HG02973 (cell line): Measurements from ENCODE around the gene SYNE1.
A peak's percentile ranks its signal among the peaks of the same experiment; 100 is the strongest.
"Not testable (repeated sequence)": the region's sequence is repeated elsewhere in the genome, so short reads cannot be mapped to it uniquely, and the experiment has no call there.

Source experiments
- ATAC-seq: cut with Tn5 transposase; IDR thresholded peaks from one replicate; pipeline ENCODE4 v1.9.1; 2021; ENCODE audit warnings: moderate library complexity; ENCODE audit not compliant: unreplicated experiment

The SYNE1 gene

DNA sequence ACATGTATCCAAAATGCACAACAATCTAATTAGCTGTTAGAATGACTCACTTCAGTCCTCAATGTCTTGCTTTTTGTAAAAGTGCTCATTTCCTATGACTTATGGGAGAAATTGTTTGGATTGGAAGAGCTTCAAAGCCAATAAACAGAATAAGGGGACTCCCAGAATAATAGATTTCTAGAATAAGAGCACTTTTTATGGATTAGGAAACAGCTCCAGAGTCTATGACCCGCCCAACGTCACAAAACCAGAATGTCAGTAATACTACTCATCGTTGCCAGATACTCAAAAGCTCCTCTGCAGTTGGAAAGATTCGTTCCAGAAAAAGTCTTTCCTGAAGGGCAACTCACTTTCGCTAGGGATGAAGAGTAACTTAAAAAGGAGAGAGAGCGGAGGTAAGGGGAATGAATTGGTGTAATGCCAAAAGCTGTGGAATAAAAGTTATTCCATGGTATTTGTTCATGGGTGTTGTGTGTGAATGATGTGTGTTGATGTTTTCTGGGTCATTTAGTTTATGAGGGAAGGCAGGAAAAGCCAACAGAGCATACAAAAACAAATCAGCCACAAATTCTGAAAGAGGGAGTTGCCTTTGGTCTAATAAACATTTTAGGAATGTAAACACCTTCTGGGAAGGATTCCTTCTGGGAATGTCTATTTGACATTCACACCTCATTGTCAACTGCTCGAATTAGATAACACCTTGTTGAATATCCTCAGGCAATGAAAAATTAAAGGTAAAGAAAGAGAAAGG, 64.6 kb downstream of the SYNE1 start:
- ATAC-seq: no peak

DNA sequence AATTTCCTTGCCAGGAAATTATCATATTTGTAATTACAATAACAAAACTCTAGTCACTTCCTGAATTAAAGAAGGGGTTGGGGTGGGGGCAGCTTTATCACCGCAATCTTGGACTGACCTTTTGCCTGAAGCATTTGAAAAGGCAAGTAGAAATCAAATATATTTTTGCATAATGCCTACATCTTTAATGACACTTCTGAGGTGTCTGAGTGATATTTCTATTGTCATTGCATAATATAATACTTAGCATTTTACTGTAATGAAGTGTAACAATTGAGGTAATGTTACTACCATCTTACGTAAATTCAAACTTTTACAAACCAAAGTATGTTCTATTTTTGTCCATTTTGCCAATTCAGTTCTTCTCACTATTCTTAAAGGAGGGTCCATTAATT, 65.2 kb downstream of the SYNE1 start:
- no peak for ATAC-seq

DNA sequence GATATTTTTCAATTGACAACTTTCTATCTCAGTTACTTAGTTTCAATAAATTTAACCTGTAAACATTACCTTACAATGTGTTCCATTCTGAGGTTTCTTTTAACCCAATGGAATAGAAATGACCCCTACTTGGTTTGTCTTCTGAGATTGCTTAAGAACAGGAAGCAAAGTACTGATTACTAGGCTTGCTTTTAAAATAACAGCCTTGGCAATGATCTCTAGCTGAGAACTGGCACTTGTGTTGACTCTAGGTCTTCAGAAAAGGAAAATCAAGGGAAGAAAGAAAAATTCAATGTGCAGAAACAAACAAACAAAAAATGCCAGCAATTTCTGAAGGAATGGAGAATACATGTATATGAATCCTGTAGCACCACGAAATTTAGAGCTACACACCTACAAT, 66.1 kb downstream of the SYNE1 start:
- ATAC-seq: no peak

DNA sequence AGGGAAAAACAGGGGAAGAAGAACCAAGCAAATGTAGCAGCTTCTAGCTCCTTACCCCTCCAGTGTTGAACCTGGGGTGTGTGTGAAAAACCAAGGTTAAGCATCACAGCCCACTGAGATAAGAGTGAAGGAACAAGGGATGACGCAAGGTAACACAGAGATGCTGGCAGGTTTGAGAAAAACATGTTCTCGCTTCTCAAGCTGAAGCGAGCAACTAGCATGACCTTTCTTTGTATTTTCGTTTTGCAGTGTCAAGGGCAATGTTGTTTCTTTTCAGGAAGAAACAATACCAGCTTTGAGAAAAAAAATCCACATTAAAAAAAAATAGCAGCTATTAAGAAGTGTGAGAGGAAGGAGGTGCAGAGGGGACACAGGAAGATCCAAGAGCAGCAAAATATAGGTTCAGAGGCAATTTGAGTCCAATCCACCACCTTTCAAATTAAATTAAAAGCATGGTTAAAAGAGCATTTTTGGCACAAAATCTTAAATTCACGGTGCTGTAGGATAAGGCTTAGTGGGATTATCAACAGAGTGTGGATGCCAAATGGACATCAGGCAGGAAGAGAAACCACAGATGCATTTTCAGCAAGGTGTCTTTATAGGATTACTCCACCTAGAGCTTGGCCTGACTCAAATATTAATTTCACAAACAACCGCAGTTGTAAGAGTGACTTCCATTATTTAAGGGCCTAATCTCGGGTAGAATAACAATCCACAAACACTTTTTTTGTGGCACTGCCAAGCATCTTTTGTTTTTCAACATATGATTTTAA, 70.9 kb downstream of the SYNE1 start:
- no peak for ATAC-seq

DNA sequence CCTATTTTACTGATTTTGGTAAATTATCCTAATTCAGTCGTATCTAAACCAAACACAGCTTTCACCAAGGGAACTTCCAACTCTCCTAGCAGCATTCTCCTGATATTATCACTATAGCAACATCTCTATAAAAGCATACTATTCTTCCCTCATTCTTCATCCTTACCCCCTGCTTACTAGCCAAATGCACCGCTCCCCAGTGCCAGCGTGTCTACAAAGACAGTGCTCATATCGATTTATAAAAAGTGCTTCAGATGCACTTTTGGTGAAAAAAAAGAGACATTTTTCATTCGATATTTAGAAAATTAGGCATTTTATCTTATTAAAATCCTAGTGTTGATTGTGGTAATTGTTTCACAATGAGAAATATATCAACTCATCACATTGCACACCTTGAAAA, 74.0 kb downstream of the SYNE1 start:
- no peak for ATAC-seq

DNA sequence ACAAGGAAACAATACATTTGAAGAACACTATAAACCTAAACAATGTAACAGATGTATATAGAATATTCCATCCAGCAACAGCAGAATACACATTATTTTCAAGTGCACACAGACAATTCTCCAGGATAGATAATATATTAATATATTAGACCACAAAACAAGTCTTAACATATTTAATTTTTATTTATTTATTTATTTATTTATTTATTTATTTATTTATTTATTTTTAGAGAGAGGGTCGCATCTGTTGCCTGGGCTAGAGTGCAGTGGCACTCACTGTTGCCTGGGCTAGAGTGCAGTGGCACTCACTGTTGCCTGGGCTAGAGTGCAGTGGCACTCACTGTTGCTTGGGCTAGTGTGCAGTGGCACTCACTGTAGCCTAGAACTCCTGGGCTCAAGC, 78.4 kb downstream of the SYNE1 start:
- ATAC-seq: not testable (repeated sequence)

DNA sequence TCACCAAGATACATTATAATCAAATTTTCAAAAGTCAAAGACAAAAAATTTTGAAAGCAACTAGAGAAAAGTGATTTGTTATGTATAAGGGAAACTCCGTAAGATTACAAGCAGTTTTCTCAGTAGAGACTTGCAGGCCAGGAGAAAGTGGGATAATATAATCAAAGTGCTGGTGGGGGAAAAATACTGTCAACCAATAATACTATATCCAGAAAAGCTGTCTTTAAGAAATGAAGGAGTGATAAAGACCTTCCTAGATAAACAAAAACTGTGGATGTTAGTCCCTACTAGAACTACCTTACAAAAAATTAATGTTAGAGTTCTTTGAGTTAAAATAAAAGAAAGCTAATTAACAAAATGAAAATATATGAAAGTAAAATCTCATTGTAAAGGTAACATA, 79.7 kb downstream of the SYNE1 start:
- no peak for ATAC-seq

DNA sequence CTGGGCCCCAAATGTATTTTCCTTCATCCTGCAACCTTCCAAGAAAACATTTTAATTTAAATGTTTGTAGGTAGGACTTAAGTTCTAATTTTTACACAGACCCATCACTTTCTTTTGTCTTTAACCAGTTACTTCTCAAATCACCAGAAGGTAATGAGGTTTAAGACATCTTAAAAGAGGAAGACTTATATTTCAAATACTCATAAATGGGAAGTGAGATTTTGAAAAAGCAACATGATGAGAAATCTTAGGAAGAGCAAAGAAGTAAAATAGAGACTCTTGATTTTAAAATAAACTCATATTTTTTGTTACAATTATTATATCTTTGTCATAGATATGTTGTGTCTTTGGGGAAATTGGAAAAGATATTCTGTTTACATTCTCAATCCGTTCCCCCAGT, 82.3 kb downstream of the SYNE1 start:
- no peak for ATAC-seq

DNA sequence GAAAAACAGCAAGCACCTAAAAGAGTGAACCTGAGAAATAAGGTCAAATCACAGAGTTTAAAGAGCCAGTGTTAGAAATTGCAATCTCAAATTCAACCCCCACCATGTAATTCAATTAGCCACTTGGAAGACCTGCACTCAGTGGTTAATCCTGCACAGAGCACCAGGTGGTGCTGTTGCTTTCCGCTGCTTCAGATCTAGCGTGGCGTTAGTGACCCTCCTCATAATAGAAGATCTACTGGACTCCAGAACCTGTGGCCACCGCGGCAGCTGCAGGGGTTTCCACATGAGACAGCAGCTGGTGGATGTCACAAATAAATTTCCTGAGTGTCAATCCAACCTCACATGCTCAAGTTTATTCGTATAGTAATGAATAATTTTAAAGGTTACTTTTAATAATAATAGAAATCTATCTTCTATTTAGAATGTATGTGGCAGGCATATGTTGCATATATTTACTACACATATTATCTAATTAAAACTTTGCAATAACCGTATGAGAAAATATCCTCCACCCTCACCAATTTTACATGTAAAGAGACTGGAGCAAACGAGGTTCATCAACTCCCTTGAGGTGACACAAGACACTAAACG, 84.4 kb downstream of the SYNE1 start:
- peak; percentile 93 for ATAC-seq

DNA sequence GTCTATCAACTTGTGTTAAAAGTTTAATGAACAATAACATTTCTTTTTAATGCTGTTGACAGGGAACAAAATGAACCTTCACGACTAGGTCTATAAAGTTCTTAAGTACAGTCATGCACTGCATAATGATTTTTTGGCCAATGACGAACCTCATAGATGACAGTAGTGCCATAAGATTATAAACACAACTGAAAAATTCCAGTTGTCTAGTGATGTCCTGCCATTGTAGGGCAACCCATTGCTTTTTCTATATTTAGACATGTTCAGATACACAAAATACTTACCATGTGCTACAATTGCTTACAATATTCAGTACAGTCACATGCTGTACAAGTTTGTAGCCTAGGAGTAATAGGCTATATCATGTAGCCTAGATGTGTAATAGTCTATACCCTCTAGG, 93.6 kb downstream of the SYNE1 start:
- no peak for ATAC-seq

DNA sequence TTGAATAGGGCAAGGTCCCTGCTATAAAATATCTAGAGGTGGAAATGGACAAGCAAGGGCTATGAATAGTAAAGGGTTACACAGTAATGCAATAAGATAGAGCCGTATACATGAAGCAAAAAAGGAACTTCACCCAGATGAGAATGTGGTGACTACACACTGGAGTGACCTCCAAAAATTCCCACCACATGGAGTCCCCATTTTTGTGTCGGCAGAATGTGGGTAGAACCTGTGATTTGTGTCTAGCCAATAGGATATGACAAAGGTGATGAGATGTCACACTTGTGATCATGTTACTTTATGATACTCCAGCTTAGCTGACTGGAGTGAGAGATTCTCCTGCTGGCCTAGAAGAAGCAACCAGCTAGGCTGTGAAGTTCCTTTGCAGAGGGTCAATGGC, 96.8 kb downstream of the SYNE1 start:
- ATAC-seq: no peak

DNA sequence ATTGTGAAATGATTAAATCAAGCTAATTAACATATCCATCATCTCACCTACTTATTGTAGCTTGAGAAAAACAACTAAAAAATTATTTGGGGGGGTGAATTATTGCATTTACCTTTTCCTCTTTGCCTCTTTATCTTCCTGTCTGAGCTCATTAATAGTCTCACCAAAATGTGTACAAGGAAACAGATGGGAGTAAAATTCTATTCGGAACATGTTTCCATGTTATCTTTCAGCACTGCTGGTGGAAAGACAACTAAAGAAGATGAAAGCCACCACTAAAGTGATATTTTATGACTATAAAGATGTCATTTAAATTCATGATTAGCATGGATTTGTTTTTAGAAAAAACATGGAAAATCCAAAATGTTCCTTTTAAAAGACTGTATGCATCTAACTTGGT, 102.6 kb downstream of the SYNE1 start:
- no peak for ATAC-seq

DNA sequence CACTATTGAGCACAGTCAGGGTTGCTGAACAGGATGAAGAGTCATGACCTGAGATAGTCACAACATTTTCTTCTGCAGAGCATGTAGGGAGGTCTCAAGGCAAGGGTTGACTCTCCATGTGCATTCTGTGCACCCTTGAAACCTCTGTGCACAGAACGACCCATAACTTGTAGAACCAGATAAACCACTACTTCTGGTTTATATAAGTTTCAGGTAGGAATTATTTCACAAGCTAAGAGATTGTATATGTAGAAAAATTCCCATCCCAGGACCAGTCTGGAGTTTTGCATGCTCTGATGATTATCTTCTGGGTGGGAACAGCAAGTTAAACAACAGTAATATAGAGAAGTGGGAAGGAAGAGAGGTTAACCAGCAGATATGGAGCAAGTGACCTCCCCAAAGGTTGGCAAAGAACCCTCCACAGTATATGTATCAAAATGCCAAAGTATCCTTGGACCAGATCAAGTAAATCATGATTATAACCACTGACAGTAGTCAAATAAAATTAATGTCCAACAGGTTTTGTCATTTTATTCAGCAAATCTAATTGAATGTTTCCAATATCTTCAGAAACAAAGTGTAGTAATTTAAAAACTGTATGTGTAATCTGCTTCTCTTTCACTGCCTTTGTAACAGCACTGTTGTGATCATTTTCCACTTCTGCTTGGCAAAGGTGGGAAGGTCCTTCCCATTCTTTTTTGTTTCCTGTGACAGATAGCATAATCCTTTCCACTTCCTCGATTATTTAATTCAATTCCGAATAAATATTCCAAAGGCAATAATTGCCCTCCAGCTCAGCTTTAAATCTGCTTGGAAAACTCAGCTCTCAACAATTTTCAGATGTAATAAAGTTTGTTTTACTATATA, 104.4 kb downstream of the SYNE1 start:
- ATAC-seq: no peak

DNA sequence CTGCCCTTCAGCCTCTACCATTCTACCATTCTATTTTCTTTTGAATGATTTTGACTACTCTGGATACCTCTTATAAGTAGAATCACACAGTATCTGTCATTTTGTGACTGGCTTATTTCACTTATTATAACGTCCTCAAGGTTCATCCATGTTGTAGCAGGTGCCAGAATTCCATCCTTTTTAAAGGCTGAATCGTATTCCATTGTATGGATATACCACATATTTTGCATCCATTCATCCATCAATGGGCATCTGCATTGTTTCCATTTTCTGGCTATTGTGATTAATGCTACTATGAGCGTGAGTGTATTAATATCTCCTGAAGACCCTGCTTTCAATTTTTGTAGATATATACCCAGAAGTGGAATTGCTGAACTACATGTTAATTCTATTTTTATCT, 105.5 kb downstream of the SYNE1 start:
- ATAC-seq: no peak

DNA sequence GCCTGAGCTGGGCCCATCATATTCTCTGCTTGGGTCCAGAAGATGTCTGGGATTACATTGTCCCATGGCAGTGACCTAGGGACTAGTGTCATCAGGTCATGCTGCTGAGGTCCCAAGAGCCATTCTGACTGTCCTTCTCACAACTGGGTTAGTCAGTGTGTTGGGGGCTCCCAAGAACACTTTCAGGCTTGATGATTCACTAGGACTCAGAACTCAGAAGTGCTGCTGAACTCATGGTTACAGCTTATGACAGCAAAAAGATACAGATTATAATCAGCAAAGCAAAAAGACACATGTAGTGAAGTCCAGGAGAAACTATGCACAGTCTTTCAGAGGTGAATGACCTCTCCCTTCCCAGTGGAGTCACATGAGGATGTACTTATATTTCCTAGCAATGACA, 107.8 kb downstream of the SYNE1 start:
- no peak for ATAC-seq

DNA sequence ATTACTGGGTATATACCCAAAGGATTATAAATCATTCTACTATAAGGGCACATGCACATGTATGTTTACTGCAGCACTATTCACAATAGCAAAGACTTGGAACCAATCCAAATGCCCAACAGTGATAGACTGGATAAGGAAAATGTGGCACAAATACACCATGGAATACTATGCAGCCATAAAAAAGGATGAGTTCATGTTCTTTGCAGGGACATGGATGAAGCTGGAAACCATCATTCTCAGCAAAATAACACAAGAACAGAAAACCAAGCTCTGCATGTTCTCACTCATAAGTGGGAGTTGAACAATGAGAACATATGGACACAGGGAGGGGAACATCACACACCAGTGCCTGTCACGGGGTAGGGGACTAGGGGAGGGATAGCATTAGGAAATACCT, 123.0 kb downstream of the SYNE1 start:
- ATAC-seq: not testable (repeated sequence)

DNA sequence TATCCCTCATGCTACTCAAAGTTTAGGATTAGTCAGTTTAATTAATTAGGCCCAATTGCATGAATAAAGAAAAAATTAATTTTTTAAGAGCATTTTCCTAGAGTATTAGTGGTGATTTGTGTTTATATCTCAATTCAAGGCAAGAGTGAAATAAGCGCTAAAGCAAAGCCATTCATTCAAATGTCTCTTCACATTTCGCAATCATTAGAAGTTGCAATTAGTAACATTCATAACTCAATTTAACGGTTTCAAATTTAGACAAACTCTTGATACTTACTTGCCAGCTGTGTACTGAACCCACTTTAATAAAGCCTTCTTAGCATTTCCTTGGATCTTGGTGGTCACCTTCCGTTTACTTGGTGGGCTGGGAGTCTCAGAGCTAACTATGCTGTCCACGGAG, 127.2 kb downstream of the SYNE1 start:
- ATAC-seq: no peak

DNA sequence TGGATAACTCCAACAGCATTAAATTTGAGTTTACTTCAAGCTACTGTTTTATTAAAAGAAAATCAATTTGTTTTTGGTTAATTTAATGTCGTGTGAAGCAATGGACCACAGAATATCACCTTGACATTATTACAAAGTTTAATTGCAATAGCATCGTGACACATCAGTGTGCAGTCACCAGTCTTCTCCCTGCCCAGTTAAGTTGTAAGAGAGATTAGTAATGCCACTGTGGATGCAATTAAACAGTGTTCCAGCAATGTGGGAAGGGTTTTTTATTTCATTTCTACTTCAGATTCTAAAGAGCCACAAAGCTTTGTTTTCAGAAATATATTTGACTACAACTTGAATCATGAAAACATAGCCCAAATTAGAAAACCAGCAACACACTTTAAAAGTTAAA, 128.7 kb downstream of the SYNE1 start:
- ATAC-seq: no peak

DNA sequence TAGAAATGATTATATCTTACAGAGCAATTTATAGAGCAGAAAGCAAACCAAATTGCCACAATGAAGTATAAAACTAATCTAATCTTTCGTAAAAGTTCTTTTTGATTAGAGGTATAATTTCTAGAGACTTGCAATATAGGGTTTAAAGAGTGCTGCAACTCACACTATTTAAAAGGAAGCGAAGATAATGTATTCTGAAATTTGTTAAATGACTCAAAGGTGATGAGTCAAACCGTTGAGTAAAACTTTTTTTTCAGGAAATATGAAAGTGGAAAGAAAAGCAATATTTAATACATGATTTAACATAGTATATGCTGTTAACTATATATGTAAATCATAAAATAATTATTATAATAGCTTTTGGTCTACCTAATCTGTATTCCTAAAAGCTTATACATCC, 133.6 kb downstream of the SYNE1 start:
- ATAC-seq: no peak

DNA sequence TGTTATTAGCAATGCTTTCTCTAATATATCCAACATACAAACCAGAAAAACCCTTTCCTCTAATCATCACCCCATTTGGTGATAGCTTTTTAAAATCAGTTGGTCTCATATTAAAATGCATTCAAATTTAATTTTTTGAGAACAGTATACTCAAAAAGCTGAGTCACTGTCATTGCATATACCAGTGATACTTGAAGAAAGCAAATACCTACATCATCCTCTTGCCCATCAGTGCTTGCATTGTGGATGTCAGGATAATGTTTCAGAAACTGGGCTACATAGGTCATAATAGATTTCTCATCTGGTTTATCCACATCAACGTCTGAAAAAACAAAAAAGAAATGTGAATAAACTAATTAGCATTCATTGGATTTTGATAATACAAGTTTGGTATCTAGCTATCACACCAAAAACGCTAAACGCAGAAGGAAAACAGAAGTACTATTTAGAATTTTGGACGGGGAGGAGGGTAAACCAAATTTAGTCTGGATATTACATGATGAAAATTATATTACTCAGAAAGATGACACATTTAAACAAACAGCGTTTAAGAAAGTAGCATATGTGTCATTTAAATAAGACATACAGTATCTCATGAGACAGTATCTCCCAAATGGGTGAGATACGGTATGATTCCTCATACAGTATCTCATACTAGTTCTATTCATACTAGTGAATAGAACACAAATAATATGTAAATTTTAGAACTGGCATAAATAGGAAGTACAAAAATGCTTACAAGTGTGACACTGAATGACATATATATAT, 134.6 kb downstream of the SYNE1 start:
- ATAC-seq: no peak

DNA sequence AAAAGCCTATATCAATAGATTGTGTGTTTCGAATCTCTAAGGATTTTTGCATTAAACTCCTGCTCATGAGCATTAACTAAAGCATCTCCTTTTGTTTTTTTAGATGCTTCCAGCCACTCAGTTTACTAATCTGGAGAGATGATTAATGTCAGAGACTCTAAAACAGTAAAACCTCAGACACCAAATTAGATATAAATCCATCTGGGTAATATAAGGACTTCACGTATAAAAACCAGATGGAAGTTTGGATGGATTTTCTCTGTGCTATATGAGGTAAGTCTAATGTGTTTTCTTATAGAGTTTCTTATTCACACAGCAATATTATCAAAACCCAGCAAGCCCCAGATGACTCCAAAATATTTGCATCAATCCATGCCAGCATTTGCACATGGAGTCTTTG, 137.2 kb downstream of the SYNE1 start:
- no peak for ATAC-seq
